Cortex of kidney (tissue), 1 donor: ENCODE measurements around the gene FKBP6.
"Not testable (repeated sequence)": the region's sequence is repeated elsewhere in the genome, so short reads cannot be mapped to it uniquely, and the experiment has no call there.

Source experiments
- DNase-seq: peaks from one replicate; lab custom pipeline; 2025; lab: John Stamatoyannopoulos, UW

The FKBP6 gene

DNA sequence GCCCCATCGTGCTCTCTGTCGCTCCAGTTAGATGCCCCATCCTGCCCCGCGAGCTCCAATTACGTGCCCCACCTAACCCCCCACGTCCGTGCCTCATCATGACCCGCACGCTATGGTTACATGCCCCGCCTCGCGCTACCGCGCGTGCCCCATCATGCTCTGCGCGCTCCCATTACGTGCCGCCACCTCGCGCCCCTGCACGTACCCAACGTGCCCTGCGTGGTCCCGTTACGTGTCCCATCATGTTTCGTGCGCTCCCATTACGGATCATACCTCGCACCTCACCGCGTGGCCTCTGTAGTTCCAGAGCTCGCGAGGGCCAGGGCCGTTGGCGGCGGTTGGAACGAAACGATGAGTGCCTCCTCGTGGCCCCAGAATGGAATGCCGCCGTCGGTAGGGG is at the start of gene FKBP6, which contains the start of gene TRIM50:
Gene FKBP6 (plus strand): TSS at position 240 of the 400 bp plus-strand sequence. CDS start 268 bp downstream, outside the sequence.
Gene TRIM50 (minus strand): TSS at position 161 of the 400 bp plus-strand sequence. CDS start 3,295 bp downstream, outside the sequence.
- not testable (repeated sequence) for DNase-seq

DNA sequence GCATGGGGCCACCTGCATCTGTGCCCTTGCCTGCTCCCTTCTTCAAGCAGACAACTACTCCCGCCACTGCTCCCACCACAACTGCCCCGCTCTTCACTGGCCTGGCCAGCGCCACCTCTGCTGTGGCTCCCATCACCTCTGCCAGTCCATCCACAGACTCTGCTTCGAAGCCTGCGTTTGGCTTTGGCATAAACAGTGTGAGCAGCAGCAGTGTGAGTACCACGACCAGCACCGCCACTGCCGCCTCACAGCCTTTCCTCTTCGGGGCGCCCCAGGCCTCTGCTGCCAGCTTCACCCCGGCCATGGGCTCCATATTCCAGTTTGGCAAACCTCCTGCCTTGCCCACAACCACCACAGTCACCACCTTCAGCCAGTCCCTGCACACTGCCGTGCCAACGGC is 30.7 kb upstream of the FKBP6 start:
- not testable (repeated sequence) for DNase-seq

- not testable (repeated sequence) for DNase-seq
These were observed 30.3 kb upstream of the FKBP6 start for GRCh38 chr7:73297706-73298105.

DNA sequence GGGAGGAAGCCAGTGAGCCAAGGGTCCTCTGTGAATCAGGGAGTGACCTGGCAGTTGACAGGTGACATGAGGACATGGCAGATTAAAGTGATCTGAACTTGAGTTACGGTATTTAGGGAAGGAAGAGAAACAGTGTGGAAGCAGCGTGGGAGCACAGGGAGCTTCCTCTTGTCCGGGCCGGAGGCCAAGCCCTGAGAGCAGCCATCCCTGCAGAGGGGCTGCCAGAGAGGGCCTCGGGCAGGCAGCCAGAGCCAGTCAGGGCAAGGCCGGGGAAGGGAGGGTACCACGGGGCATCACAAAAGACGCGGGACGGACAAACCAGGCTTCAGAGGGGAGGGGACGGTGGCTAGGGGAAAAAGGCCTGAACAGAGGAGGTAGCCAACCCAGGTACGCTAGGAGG is 28.1 kb upstream of the FKBP6 start:
- DNase-seq = not testable (repeated sequence)

DNA sequence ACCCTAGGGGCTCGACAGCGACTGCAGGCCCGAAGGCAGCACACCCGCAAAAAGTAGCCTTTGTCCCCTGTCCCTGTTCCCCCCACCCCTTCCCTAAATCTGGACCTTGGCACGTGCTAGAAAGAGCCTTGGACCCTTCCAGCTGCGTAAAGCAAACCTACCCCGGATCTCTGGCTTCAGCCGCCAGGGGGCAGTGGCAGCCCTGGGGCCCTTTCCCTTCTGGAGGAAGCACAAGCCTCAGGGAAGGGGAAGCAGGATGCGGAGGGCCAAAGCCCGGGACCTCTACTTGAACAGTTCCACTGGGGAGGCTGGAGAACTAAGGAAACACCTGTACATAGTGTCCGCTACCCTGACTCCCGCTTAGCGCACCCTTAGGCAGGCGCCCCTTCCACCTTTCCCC is 26.9 kb upstream of the FKBP6 start:
- not testable (repeated sequence) for DNase-seq

DNA sequence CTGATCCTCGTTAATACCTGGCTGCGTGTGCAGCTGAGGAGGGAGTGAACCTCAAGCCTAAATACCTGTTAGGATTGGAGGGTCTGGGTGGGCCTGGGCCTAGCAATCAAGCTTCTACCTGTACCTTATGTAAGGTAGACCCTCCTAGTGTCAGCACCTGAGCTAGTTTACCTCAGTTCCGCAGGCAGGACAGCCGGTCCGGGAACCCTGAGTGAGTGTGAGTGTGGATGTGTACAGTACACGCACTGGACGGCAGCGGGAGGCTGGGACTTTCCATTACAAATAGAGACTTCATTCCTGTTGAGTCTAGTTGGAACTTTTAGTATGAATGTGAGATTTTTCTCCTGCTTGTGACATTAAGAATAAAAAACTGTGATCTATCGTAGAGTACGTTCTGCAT is 25.1 kb upstream of the FKBP6 start:
- not testable (repeated sequence) for DNase-seq

DNA sequence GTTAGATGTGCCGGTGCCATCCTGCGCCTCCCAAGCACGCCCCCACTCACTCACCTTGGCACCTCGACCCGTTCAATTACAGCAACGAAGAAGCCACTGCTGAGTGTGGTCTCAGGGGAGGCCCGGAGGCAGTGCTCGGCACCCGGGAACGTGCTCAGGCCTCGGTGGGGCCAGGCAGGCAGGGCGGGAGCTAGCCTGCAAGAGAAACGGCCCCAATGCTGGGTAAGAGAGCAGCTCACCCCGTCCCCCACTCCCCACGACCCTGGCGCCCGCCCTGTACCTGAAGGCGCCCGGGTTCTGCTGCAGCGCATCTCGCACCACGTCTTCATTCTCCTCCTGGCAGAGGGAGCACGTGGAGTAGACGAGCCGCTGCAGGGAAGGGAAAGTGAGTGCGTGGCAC is 24.4 kb upstream of the FKBP6 start:
- DNase-seq = no peak

DNA sequence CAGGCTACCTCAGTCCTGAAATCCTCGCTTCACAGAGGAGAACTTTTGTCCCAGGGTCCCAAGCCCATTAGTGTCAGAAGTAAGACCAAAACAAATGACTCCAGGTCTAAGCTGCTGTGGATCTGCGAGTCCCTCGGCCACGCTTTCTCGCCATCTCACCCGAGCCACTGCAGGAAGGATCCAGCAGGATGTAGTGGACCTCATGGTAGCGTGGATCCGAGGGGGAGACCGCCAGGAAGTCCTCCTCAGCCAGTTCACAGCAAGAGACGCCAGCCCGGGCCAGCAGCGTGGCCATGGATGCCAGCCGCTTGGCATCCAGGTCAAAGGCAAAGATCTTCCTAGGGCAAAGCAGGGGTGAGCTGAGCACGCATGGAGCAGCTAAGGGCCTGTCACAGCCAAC is 23.9 kb upstream of the FKBP6 start:
- no peak for DNase-seq

- DNase-seq = not testable (repeated sequence)
These were observed 23.2 kb upstream of the FKBP6 start for GRCh38 chr7:73304612-73305387.

- DNase-seq = no peak
These were observed 20.5 kb upstream of the FKBP6 start for GRCh38 chr7:73307436-73307835.

DNA sequence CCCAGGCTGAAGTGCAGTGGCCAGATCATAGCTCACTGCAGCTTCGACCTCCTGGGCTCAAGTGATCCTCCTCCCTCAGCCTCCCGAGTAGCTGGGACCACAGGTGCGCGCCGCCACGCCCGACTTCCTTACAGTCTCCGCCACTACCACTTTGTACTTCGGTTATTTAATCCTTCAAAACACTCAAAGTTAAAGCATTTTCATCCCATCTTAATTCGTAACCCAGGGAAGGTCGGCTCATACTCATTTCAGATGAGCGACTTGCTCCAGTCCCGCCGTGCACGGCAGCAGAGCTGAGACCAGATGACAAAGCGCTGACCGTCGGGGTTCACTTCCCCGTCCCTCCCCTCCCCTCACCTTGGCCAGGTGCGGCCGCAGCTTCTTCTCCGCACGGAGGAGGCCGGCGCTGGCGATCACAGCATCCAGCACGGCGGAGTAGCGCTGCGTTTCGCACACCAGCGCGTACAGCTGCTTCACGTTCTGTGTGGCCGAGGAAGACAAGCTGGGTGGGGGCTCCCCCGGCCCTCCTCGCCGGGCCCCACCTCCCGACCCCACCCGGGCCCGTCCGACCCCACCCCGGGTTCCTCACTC is 19.8 kb upstream of the FKBP6 start:
- DNase-seq = no peak

- DNase-seq = no peak
These were observed 19.2 kb upstream of the FKBP6 start, which contains the start of gene NSUN5 for GRCh38 chr7:73308665-73309214. Gene NSUN5 (minus strand): TSS chr7:73308826. CDS start chr7:73308790, 36 bp downstream.

DNA sequence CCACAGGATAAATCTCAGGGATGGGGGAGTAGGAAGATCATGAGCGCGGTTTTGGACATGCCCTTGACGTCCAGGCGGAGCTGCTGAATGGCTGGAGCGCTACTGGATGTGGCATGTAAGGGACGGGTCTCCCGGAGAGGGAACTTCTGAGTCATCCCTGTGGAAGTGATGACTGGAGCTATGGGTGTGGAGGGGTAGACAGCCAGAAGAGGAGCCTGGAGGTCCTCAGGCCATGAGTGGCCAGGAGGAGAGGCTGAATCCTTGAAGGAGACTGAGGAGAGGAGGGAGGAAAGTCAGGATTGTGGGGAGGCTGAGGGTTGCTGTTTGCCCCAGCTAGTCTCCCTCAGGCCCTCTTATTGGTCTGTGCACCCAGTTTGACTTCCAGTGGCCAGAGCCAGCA is 16.5 kb upstream of the FKBP6 start:
- not testable (repeated sequence) for DNase-seq

GRCh38 chr7:73312831-73313520 is 15.0 kb upstream of the FKBP6 start:
- DNase-seq = no peak

DNA sequence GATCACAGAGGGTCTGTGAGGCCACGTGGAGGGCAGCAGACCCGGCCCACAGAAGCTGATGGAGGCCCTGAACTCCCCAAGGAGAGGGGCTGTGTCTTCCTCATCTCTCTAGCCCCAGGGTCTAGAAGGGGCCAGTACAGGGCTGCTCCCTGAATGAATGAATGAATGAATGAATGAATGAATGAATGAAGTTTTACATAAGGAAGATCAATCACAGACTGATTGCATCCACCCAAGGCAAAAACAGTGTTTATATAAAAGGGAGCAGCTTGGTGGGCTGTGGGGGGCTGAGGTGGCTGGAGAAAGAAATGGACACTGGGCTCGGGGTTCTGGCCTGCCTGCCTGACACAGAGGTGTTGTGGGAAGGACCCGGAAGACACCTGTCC is 14.4 kb upstream of the FKBP6 start:
- DNase-seq = no peak

DNA sequence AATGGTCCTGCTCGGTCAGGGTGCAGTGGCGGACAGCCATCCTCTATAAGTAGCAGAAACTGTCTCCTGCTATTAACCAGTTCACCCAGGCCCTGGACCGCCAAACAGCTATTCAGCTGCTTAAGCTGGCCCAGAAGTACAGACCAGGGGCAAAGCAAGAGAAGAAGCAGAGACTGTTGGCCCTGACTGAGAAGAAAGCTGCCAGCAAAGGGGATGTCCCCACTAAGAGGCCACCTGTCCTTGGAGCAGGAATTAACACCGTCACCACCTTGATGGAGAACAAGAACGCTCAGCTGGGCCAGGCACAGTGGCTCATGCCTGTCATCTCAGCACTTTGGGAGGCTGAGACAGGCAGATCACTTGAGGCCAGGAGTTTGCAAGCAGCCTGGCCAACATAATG is 13.7 kb upstream of the FKBP6 start:
- no peak for DNase-seq

- DNase-seq = no peak
These were observed 11.4 kb upstream of the FKBP6 start for GRCh38 chr7:73316521-73316920.

- DNase-seq = not testable (repeated sequence)
These were observed 9.2 kb upstream of the FKBP6 start for GRCh38 chr7:73318656-73319204.

GRCh38 chr7:73319541-73319940 is 8.4 kb upstream of the FKBP6 start:
- DNase-seq = not testable (repeated sequence)

DNA sequence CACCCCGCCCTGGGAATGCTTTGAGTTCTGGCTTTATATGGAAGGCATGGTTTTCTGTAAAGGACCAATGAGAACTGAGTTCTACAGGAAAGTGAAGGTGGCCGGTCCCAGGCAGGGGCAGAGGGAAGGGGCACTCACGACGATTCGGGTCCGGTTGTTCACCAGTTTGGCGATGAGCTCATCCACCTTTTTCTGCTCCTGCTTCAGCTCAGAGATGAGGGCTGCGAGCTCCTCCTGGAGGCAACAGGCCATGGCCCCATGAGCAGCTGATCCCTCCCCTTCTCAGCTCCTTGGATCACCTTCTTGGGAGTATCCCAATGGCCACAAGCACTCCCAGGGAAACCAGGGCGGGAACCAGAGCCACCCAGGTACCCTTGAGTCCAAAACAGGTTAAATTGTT is 8.0 kb upstream of the FKBP6 start:
- not testable (repeated sequence) for DNase-seq

DNA sequence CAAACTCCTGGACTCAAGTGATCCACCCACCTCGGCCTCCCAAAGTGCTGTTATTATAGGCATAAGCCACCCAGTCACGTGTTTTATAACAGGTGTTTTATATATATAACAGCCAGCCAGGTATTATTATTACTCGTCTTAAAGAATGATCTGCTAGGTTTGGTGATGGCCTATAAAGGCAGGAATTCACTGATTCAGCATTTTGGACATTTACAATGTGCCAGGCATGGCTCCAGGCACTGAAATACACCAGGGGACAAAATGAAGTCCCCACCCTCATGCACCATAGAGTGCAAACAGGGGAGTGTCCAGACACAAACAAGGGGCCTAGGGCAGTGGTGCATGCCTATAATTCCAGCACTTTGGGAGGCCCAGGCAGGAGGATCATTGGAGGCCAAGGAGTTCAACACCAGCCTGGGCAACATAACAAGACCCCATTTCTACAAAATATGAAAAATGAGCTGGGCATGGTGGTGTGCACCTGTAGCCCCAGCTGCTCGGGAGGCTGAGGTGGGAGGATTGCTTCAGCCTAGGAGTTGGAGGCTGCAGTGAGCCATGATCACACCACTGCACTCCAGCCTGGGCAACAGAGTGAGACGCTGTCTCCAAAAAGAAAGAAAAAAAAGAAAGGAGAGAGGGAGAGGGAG is 4.4 kb upstream of the FKBP6 start:
- not testable (repeated sequence) for DNase-seq
